Ecto neural progenitor cell (in vitro differentiated cells): ENCODE measurements around the gene IGFBP6.
"Not testable (repeated sequence)": the region's sequence is repeated elsewhere in the genome, so short reads cannot be mapped to it uniquely, and the experiment has no call there.

ENCODE experiments used
- DNase-seq: peaks from one replicate; pipeline ENCODE4 v3.0.0-alpha.2; 2018; ENCODE audit warnings: low spot score

The IGFBP6 gene

GRCh38 chr12:53070877-53071492, 26.5 kb upstream of the IGFBP6 start:
- peak; percentile 67 for DNase-seq

- DNase-seq = peak; percentile 68
These were observed 25.6 kb upstream of the IGFBP6 start for GRCh38 chr12:53071591-53072551.

GRCh38 chr12:53073881-53074280, 23.6 kb upstream of the IGFBP6 start:
- DNase-seq = no peak

- DNase-seq = no peak
These were observed 23.0 kb upstream of the IGFBP6 start for GRCh38 chr12:53074283-53074998.

GRCh38 chr12:53074999-53075370, 22.5 kb upstream of the IGFBP6 start:
- DNase-seq = no peak

GRCh38 chr12:53076461-53076860, 21.0 kb upstream of the IGFBP6 start:
- no peak for DNase-seq

- DNase-seq = no peak
These were observed 20.4 kb upstream of the IGFBP6 start for GRCh38 chr12:53077030-53077429.

- DNase-seq = no peak
These were observed 18.8 kb upstream of the IGFBP6 start for GRCh38 chr12:53078425-53079225.

- DNase-seq = peak; percentile 100
These were observed 18.0 kb upstream of the IGFBP6 start, which contains the start of gene SPRYD3 for GRCh38 chr12:53079226-53080117. TSS of gene SPRYD3 (minus strand) at chr12:53079390. CDS start at chr12:53079333, 57 bp downstream.

GRCh38 chr12:53082637-53083175, 14.8 kb upstream of the IGFBP6 start:
- DNase-seq = no peak

- no peak for DNase-seq
These were observed 11.1 kb upstream of the IGFBP6 start for GRCh38 chr12:53086361-53086760.

- no peak for DNase-seq
These were observed 7.4 kb upstream of the IGFBP6 start for GRCh38 chr12:53090105-53090504.

GRCh38 chr12:53090554-53090953, 6.9 kb upstream of the IGFBP6 start:
- DNase-seq = no peak

GRCh38 chr12:53091756-53092155, 5.7 kb upstream of the IGFBP6 start:
- DNase-seq = no peak

- no peak for DNase-seq
These were observed 3.6 kb upstream of the IGFBP6 start for GRCh38 chr12:53093777-53094393.

GRCh38 chr12:53094394-53094787, 3.1 kb upstream of the IGFBP6 start:
- no peak for DNase-seq

- DNase-seq = not testable (repeated sequence)
These were observed 2.5 kb upstream of the IGFBP6 start for GRCh38 chr12:53094796-53095595.

- DNase-seq = not testable (repeated sequence)
These were observed 1.9 kb upstream of the IGFBP6 start for GRCh38 chr12:53095596-53095895.

- DNase-seq = peak; percentile 74
These were observed 1.3 kb upstream of the IGFBP6 start for GRCh38 chr12:53096089-53096741.
